ENCODE measurements around the gene KCNT2. TPM values are rescaled to one million over a fixed set of nuclear protein-coding genes. Genes with fewer than 3 reads are reported as not detected.
"Not testable (repeated sequence)": the region's sequence is repeated elsewhere in the genome, so short reads cannot be mapped to it uniquely, and the experiment has no call there.

The KCNT2 gene
- total RNA-seq, 6 experiments from 2014 or later = 0.23 to 1.4 (median 0.32) TPM

GRCh38 chr1:196535727-196536126, 72.5 kb downstream of the KCNT2 start:
- no peaks in the 10 kb centered on the region for H3K9me3 Mint-ChIP-seq
- H3K27me3 Mint-ChIP-seq (ENCODE audit: insufficient read depth) = no peaks in the 10 kb centered on the region; the same call in 1 of the 2 replicates
- H3K27ac Mint-ChIP-seq = no peak overlapping the region
- H3K36me3 Mint-ChIP-seq (ENCODE audit: low read depth) = no peaks in the 10 kb centered on the region; the same call in 1 of the 2 replicates
- no peak for DNase-seq
- H3K4me3 Mint-ChIP-seq = no peak overlapping the region
- H3K4me1 Mint-ChIP-seq (ENCODE audit: low read depth) = peaks cover 11% of the 10 kb centered on the region; the same call in 1 of the 2 replicates
- no peak for TF ChIP-seq CTCF (IDR thresholded peaks at IDR 0.05)

- H3K9me3 Mint-ChIP-seq = no peaks in the 10 kb centered on the region
- no peak for TF ChIP-seq CTCF (IDR thresholded peaks at IDR 0.05)
- H3K4me1 Mint-ChIP-seq (ENCODE audit: low read depth) = peaks cover 30% of the 10 kb centered on the region
- no peak overlapping the region for H3K4me3 Mint-ChIP-seq
- H3K27me3 Mint-ChIP-seq (ENCODE audit: insufficient read depth) = no peaks in the 10 kb centered on the region
- no peak overlapping the region for H3K27ac Mint-ChIP-seq
- DNase-seq = no peak
- H3K36me3 Mint-ChIP-seq (ENCODE audit: low read depth) = no peaks in the 10 kb centered on the region; the same call in 1 of the 2 replicates
Measured at GRCh38 chr1:196531737-196532524, 76.3 kb downstream of the KCNT2 start.

- peaks cover 19% of the 10 kb centered on the region for H3K4me1 Mint-ChIP-seq (ENCODE audit: low read depth)
- TF ChIP-seq CTCF (IDR thresholded peaks at IDR 0.05) = no peak
- peak overlapping the region; percentile 36; the same call in 1 of the 2 replicates for H3K27ac Mint-ChIP-seq
- H3K27me3 Mint-ChIP-seq (ENCODE audit: insufficient read depth) = no peaks in the 10 kb centered on the region
- H3K4me3 Mint-ChIP-seq = peak overlapping the region; percentile 70
- H3K9me3 Mint-ChIP-seq = peaks cover 3% of the 10 kb centered on the region
- H3K36me3 Mint-ChIP-seq (ENCODE audit: low read depth) = no peaks in the 10 kb centered on the region
- DNase-seq = no peak
Measured at GRCh38 chr1:196527919-196528318, 80.3 kb downstream of the KCNT2 start.

GRCh38 chr1:196522574-196523345, 85.5 kb downstream of the KCNT2 start:
- not testable (repeated sequence) for H3K4me1 Mint-ChIP-seq (ENCODE audit: low read depth); H3K27ac Mint-ChIP-seq; H3K4me3 Mint-ChIP-seq; DNase-seq; H3K36me3 Mint-ChIP-seq (ENCODE audit: low read depth); H3K27me3 Mint-ChIP-seq (ENCODE audit: insufficient read depth)
- H3K9me3 Mint-ChIP-seq = peaks cover 19% of the 10 kb centered on the region

GRCh38 chr1:196517193-196517592, 91.0 kb downstream of the KCNT2 start:
- no peaks in the 10 kb centered on the region; the same call in 1 of the 2 replicates for H3K27me3 Mint-ChIP-seq (ENCODE audit: insufficient read depth)
- no peaks in the 10 kb centered on the region; the same call in 1 of the 2 replicates for H3K36me3 Mint-ChIP-seq (ENCODE audit: low read depth)
- H3K4me3 Mint-ChIP-seq = no peak overlapping the region
- H3K4me1 Mint-ChIP-seq (ENCODE audit: low read depth) = no peaks in the 10 kb centered on the region
- no peak for DNase-seq
- H3K9me3 Mint-ChIP-seq = peaks cover 10% of the 10 kb centered on the region
- no peak for TF ChIP-seq CTCF (IDR thresholded peaks at IDR 0.05)
- H3K27ac Mint-ChIP-seq = no peak overlapping the region

- Mint-ChIP-seq H3K4me1 (ENCODE audit: low read depth) (no peaks in the 10 kb centered on the region), H3K4me3 (no peak overlapping the region), H3K27ac (no peak overlapping the region), H3K36me3 (ENCODE audit: low read depth) (no peaks in the 10 kb centered on the region; the same call in 1 of the 2 replicates), H3K27me3 (ENCODE audit: insufficient read depth) (no peaks in the 10 kb centered on the region; the same call in 1 of the 2 replicates), H3K9me3 (peaks cover 10% of the 10 kb centered on the region)
- no peak for TF ChIP-seq CTCF (IDR thresholded peaks at IDR 0.05)
- no peak for DNase-seq
Measured at GRCh38 chr1:196516373-196516772, 91.9 kb downstream of the KCNT2 start.
